GM19023 (cell line): ENCODE measurements around the gene RRH.

Source experiments
- ATAC-seq: cut with Tn5 transposase; IDR thresholded peaks from one replicate; pipeline ENCODE4 v1.9.1; 2021; ENCODE audit warnings: mild to moderate bottlenecking, moderate library complexity; ENCODE audit not compliant: unreplicated experiment

Gene RRH

DNA sequence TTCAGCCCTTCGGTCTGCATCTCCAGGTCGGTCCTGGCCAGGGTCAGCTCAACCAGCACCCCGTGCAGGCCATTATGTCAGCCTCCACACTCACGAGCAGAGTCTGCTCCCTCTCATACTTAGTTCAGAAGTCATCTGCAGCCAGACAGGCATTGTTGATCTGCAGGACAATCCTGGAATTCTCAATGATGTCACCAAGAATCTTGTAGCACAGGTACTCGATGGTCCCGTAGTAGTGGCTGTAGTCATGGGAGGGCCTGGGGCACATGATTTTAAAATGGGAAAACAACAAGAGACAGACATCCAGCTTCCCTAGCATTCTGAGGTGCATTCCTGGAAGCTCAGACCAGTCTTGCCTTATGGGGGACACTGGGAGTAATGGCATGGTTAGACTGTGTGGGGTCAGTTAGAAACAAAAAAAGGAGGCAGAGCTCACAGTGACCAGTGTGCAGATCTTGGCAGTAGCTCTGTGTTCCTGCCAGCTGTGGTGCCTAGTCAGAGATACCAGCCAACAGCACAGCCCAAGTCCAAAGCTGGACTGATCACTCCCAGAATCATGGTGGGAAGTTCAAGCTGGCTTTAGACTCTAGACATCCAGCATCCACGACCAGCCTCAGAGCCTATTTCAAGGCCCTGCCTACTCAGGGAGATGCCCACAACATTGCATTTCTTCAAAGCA lies 52.0 kb downstream of the RRH start:
- ATAC-seq = no peak

DNA sequence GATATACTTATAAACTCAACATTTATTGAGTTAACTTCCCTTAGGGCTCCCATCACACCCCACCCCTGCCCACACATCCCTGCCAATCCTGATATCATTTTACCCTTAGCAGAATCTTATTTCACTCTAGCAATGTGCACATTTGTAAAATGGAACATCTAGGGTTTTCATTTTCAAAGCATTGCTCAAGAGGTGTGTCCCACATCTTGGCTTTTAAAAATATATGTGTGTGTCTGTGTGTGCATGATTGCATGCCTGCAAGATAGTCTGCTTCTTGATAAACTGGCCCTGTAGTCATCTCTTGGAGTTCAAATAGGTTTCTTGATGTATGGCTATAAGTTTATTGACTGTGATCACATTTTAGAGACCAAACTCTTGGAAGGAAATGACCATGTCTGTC lies 58.5 kb downstream of the RRH start:
- ATAC-seq = no peak

DNA sequence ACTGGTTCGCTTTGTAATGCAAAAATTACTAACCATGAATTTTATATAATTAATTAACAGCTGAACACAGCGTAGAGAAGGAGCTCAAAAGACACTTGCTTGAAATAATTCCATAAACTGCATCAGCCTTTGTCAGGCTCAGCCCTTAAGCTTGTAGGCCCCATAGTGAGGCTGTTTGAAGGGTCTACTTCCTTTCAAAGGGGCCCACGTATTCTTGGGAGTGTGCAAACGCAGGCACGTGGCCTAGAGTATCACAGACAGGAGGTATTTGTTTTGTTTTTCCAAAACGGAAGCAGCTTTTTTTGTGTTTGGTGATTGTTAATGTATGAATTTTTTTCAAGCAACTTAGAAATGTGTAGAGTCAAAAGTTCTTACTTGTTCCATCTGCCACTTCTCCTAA lies 59.3 kb downstream of the RRH start:
- no peak for ATAC-seq

DNA sequence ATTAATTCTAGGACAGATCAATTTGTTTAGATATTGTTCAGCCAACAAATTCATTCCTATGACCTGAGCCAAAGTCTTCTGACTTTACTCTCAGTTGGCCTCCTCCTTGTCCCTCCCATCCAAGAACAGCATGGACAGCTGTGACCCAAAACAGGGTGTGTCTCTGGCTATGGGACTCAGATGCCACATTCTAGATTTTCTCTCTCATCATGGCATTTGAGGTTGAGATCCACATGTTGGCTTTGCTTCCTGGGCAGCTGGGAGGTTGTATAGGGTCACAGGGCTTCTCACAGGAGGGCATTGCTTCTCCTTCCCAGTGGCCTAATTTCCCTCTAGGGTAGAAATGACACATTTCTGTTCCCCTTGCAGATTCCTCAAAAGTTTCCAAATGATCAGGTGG lies 62.3 kb downstream of the RRH start:
- no peak for ATAC-seq
